Adipose tissue (tissue), 3 donors: ENCODE measurements around the gene MIGA1. TPM values are rescaled to one million over a fixed set of nuclear protein-coding genes. Genes with fewer than 3 reads are reported as not detected.
"Not testable (repeated sequence)": the region's sequence is repeated elsewhere in the genome, so short reads cannot be mapped to it uniquely, and the experiment has no call there.

Experiments used
- H3K27ac ChIP-seq: one replicate; pipeline ENCODE4 v1.5.1; 2013; ENCODE audit warnings: low read depth, low read length
- WGBS, 3 donors: extraction: QIAGEN DNeasy Blood & Tissue Kit; methylation state at CpG; one replicate each; pipeline ENCODE4 v1.1.7; 2013; 5-methylcytosine and 5-hydroxymethylcytosine counted together
- polyA plus RNA-seq, 3 donors: library from polyadenylated mRNA; stranded (reverse); fragments of 200-250 nt; gene quantifications; one replicate each; pipeline ENCODE4 v1.2.3, GENCODE V29; 2013
- donor health status: healthy with polysubstance abuse.
- donor health status: Bipolar disorder and iron deficiency.
- donor health status: healthy.

MIGA1 gene
- polyA plus RNA-seq, 3 donors = 3.5 to 5.3 (median 3.8) TPM

- 76 to 96% (median 90%) methylated on average over 2 of the region's 2 CpGs for WGBS, 3 donors
- not testable (repeated sequence) for H3K27ac ChIP-seq
Observed at GRCh38 chr1:77786093-77786741, 6.8 kb downstream of the MIGA1 start.

- no peak overlapping the region for H3K27ac ChIP-seq
- 98 to 100% (median 98%) methylated on average over 3 of the region's 3 CpGs for WGBS, 3 donors
Observed at GRCh38 chr1:77794550-77794949, 15.1 kb downstream of the MIGA1 start.

GRCh38 chr1:77796695-77797405 lies 17.4 kb downstream of the MIGA1 start:
- 75 to 87% (median 85%) methylated on average over 5 of the region's 5 CpGs for WGBS, 3 donors

GRCh38 chr1:77797991-77798390 lies 18.5 kb downstream of the MIGA1 start:
- H3K27ac ChIP-seq = no peak overlapping the region

More at GRCh38 chr1:77796695-77797405, 17.4 kb downstream of the MIGA1 start:
- no peak overlapping the region for H3K27ac ChIP-seq

- H3K27ac ChIP-seq = no peak overlapping the region
- WGBS, 3 donors = 94 to 97% (median 95%) methylated on average over 2 of the region's 2 CpGs
Observed at GRCh38 chr1:77802026-77802425, 22.6 kb downstream of the MIGA1 start.

- WGBS, 3 donors = 68 to 79% (median 70%) methylated on average over 2 of the region's 2 CpGs
Observed at GRCh38 chr1:77803371-77803770, 23.9 kb downstream of the MIGA1 start.

GRCh38 chr1:77809787-77810462 lies 30.5 kb downstream of the MIGA1 start:
- H3K27ac ChIP-seq = not testable (repeated sequence)
- WGBS, 3 donors = 63 to 87% (median 65%) methylated on average over 1 of the region's 3 CpGs

More at GRCh38 chr1:77803371-77803770, 23.9 kb downstream of the MIGA1 start:
- H3K27ac ChIP-seq = no peak overlapping the region

- not testable (repeated sequence) for H3K27ac ChIP-seq
- WGBS, 3 donors = 96 to 99% (median 98%) methylated on average over 9 to 14 of the region's 21 CpGs
Observed at GRCh38 chr1:77811589-77811988, 32.1 kb downstream of the MIGA1 start.

- 80 to 88% (median 85%) methylated on average over 6 to 7 of the region's 7 CpGs for WGBS, 3 donors
- no peak overlapping the region for H3K27ac ChIP-seq
Observed at GRCh38 chr1:77817368-77818209, 38.1 kb downstream of the MIGA1 start.

- no peak overlapping the region for H3K27ac ChIP-seq
- 88 to 95% (median 89%) methylated on average over 1 of the region's 1 CpG for WGBS, 3 donors
Observed at GRCh38 chr1:77820121-77820520, 40.7 kb downstream of the MIGA1 start.

- 82 to 93% (median 91%) methylated on average over 2 of the region's 2 CpGs for WGBS, 3 donors
- H3K27ac ChIP-seq = no peak overlapping the region
Observed at GRCh38 chr1:77824079-77824478, 44.6 kb downstream of the MIGA1 start.

- H3K27ac ChIP-seq = no peak overlapping the region
- 95 to 100% (median 100%) methylated on average over 1 of the region's 1 CpG for WGBS, 3 donors
Observed at GRCh38 chr1:77824694-77825093, 45.2 kb downstream of the MIGA1 start.

- 42 to 51% (median 48%) methylated on average over 10 of the region's 10 CpGs for WGBS, 3 donors
- H3K27ac ChIP-seq = no peak overlapping the region
Observed at GRCh38 chr1:77825131-77825709, 45.8 kb downstream of the MIGA1 start.

- not testable (repeated sequence) for H3K27ac ChIP-seq
- WGBS, 3 donors = 97 to 99% (median 98%) methylated on average over 8 of the region's 8 CpGs
Observed at GRCh38 chr1:77826851-77827250, 47.4 kb downstream of the MIGA1 start.

GRCh38 chr1:77828098-77828497 lies 48.6 kb downstream of the MIGA1 start:
- 98 to 100% (median 98%) methylated on average over 1 of the region's 1 CpG for WGBS, 3 donors
- no peak overlapping the region for H3K27ac ChIP-seq

- no peak overlapping the region for H3K27ac ChIP-seq
Observed at GRCh38 chr1:77829851-77830250, 50.4 kb downstream of the MIGA1 start.

GRCh38 chr1:77830946-77831345 lies 51.5 kb downstream of the MIGA1 start:
- WGBS, 3 donors = 69 to 91% (median 80%) methylated on average over 3 of the region's 3 CpGs
- H3K27ac ChIP-seq = no peak overlapping the region

More at GRCh38 chr1:77829851-77830250, 50.4 kb downstream of the MIGA1 start:
- whole genome bisulfite sequencing, 3 donors = 85 to 93% (median 91%) methylated on average over 1 of the region's 1 CpG

- H3K27ac ChIP-seq = no peak overlapping the region
- WGBS, 3 donors = 75 to 90% (median 83%) methylated on average over 4 of the region's 4 CpGs
Observed at GRCh38 chr1:77831566-77831965, 52.1 kb downstream of the MIGA1 start.
